Prostate gland (tissue), 2 donors: ENCODE results near the gene NGDN. TPM values are rescaled to one million over a fixed set of nuclear protein-coding genes. Genes with fewer than 3 reads are reported as not detected.

ENCODE experiments used
- DNase-seq: peaks from one replicate; pipeline ENCODE4 v3.0.0-alpha.2; 2019; ENCODE audit warnings: low spot score
- H3K27ac ChIP-seq, 2 donors: fragments of 200-600 bp; sonication (generic); 2 replicates each; pipeline ENCODE4 v1.5.1; 2017 to 2019
- H3K27me3 ChIP-seq: fragments of 200-600 bp; sonication (generic); replicated peaks from 2 replicates; pipeline ENCODE4 v1.5.1; 2019; ENCODE audit not compliant: insufficient read depth
- H3K36me3 ChIP-seq, 2 donors: fragments of 200-600 bp; sonication (generic); 1 replicate in 1 of 2; 2 replicates in 1 of 2; pipeline versions ENCODE4 v1.5.1 to v1.8.1; 2017 to 2019
- H3K4me1 ChIP-seq: fragments of 200-600 bp; sonication (generic); replicated peaks from 2 replicates; pipeline ENCODE4 v1.5.1; 2019
- H3K4me3 ChIP-seq, 2 donors: fragments of 200-600 bp; sonication (generic); 2 replicates each; pipeline ENCODE4 v1.5.1; 2017 to 2019
- H3K9me3 ChIP-seq: fragments of 200-600 bp; sonication (generic); 2 replicates; pipeline ENCODE4 v1.5.1; 2017
- CTCF ChIP-seq, 4 experiments: fragments of 200-600 bp in 2 of 4; fragments of 450-650 bp in 2 of 4; sonication (generic) in 2 of 4; IDR thresholded peaks; 1 replicate in 3 of 4; 2 replicates in 1 of 4; pipeline ENCODE4 v1.5.1; 2016 to 2019; ENCODE audit warnings: antibody characterized with exemption in 4 of 4, mild to moderate bottlenecking in 2 of 4, moderate library complexity in 2 of 4
- POLR2A ChIP-seq: fragments of 450-650 bp; IDR thresholded peaks from one replicate; pipeline ENCODE4 v1.6.1; 2016; ENCODE audit warnings: antibody characterized with exemption, mild to moderate bottlenecking
- POLR2AphosphoS5 ChIP-seq: sonication (generic); formaldehyde crosslinking; IDR thresholded peaks from one replicate; pipeline ENCODE4 v1.6.1; 2017; ENCODE audit warnings: antibody characterized with exemption
- WGBS: methylation state at CpG from one replicate; pipeline ENCODE4 v1.1.5; 2018; 5-methylcytosine and 5-hydroxymethylcytosine counted together
- intact Hi-C: fragments of 100-400 bp; cut with DNase I; formaldehyde crosslinking; loops from one replicate; pipeline ENCODE4 v1.14.2; 2022
- total RNA-seq, 2 donors: library from RNA; depleted of rRNA; stranded (reverse); fragments of >200 nt; gene quantifications; one replicate each; pipeline ENCODE4 v1.1.0, GENCODE V29; 2016

NGDN gene
- total RNA-seq, 2 donors from 2014 or later = 33.7 to 37.0 TPM

GRCh38 chr14:23428686-23429495, 40.6 kb upstream of the NGDN start:
- TF ChIP-seq POLR2AphosphoS5 = no peak
- no peak for TF ChIP-seq POLR2A
- no peak for TF ChIP-seq CTCF (IDR thresholded peaks at IDR 0.05)
- intact Hi-C loops = no loop called here
- Histone ChIP-seq H3K4me1 (no peaks in the 10 kb centered on the region), H3K27me3 (no peaks in the 10 kb centered on the region), H3K27ac (no peak overlapping the region), H3K4me3 (no peak overlapping the region), H3K9me3 (no peaks in the 10 kb centered on the region), H3K36me3 (no peaks in the 10 kb centered on the region)
- 93% methylated on average over 13 of the region's 13 CpGs for WGBS
- no peak for DNase-seq

- no peaks in the 10 kb centered on the region for H3K4me1 ChIP-seq
- WGBS = 83% methylated on average over 10 of the region's 10 CpGs
- no peaks in the 10 kb centered on the region for H3K27me3 ChIP-seq
- H3K27ac ChIP-seq = no peak overlapping the region
- no peak for DNase-seq
- no peak for TF ChIP-seq POLR2AphosphoS5
- no peak for TF ChIP-seq POLR2A
- H3K9me3 ChIP-seq = no peaks in the 10 kb centered on the region
- intact Hi-C loops = no loop called here
- H3K4me3 ChIP-seq = no peak overlapping the region
- H3K36me3 ChIP-seq = no peaks in the 10 kb centered on the region
These were observed 39.3 kb upstream of the NGDN start for GRCh38 chr14:23430016-23430722.

GRCh38 chr14:23430723-23431085, 38.8 kb upstream of the NGDN start:
- TF ChIP-seq CTCF (IDR thresholded peaks at IDR 0.05) (no peak), POLR2A (no peak), POLR2AphosphoS5 (no peak)
- Histone ChIP-seq H3K27me3 (no peaks in the 10 kb centered on the region), H3K36me3 (no peaks in the 10 kb centered on the region), H3K4me1 (no peaks in the 10 kb centered on the region), H3K4me3 (no peak overlapping the region), H3K27ac (no peak overlapping the region), H3K9me3 (no peaks in the 10 kb centered on the region)
- no peak for DNase-seq
- 45% methylated on average over 2 of the region's 2 CpGs for WGBS
- intact Hi-C loops = no loop called here

- intact Hi-C loops = no loop called here
- Histone ChIP-seq H3K27ac (no peak overlapping the region), H3K9me3 (no peaks in the 10 kb centered on the region), H3K27me3 (no peaks in the 10 kb centered on the region), H3K4me3 (no peak overlapping the region), H3K4me1 (no peaks in the 10 kb centered on the region), H3K36me3 (no peaks in the 10 kb centered on the region)
- TF ChIP-seq POLR2AphosphoS5 (no peak), CTCF (IDR thresholded peaks at IDR 0.05) (no peak), POLR2A (no peak)
- WGBS = 94% methylated on average over 10 of the region's 10 CpGs
- no peak for DNase-seq
These were observed 38.0 kb upstream of the NGDN start for GRCh38 chr14:23431486-23431885.

GRCh38 chr14:23432102-23432925, 37.2 kb upstream of the NGDN start:
- Histone ChIP-seq H3K4me3 (no peak overlapping the region), H3K27ac (no peak overlapping the region), H3K4me1 (no peaks in the 10 kb centered on the region), H3K9me3 (no peaks in the 10 kb centered on the region), H3K27me3 (no peaks in the 10 kb centered on the region), H3K36me3 (no peaks in the 10 kb centered on the region)
- TF ChIP-seq POLR2A (no peak), POLR2AphosphoS5 (no peak), CTCF (IDR thresholded peaks at IDR 0.05) (no peak)
- DNase-seq = no peak
- intact Hi-C loops = no loop called here
- 80% methylated on average over 17 of the region's 17 CpGs for WGBS
